BLaER1 (cell line): ENCODE results near the gene IFFO2.

ENCODE experiments used
- H3K27ac ChIP-seq: shearing (Covaris generic); formaldehyde crosslinking; 2 replicates; pipeline ENCODE4 v1.8.1; 2022
- H3K27me3 ChIP-seq: shearing (Covaris generic); formaldehyde crosslinking; 2 replicates; pipeline ENCODE4 v1.8.1; 2022
- H3K36me3 ChIP-seq: shearing (Covaris generic); formaldehyde crosslinking; 2 replicates; pipeline ENCODE4 v1.8.1; 2022
- H3K4me1 ChIP-seq: shearing (Covaris generic); formaldehyde crosslinking; 2 replicates; pipeline ENCODE4 v1.8.1; 2022
- H3K4me2 ChIP-seq: shearing (Covaris generic); formaldehyde crosslinking; 2 replicates; pipeline ENCODE4 v1.8.1; 2022
- H3K4me3 ChIP-seq: shearing (Covaris generic); formaldehyde crosslinking; 2 replicates; pipeline ENCODE4 v1.8.1; 2022
- H3K9ac ChIP-seq: shearing (Covaris generic); formaldehyde crosslinking; 2 replicates; pipeline ENCODE4 v1.8.1; 2022
- H3K9me3 ChIP-seq: shearing (Covaris generic); formaldehyde crosslinking; 2 replicates; pipeline ENCODE4 v1.8.1; 2022
- H4K20me1 ChIP-seq: shearing (Covaris generic); formaldehyde crosslinking; 2 replicates; pipeline ENCODE4 v1.8.1; 2022
- Cebpa-rat ChIP-seq: shearing (Covaris generic); IDR thresholded peaks from 2 replicates; pipeline ENCODE4 v1.8.1; 2022

The IFFO2 gene

GRCh38 chr1:18973446-18973955, 17.0 kb upstream of the IFFO2 start:
- no peak for TF ChIP-seq Cebpa-rat
- Histone ChIP-seq H3K36me3 (no peaks in the 10 kb centered on the region), H3K9me3 (no peaks in the 10 kb centered on the region), H3K4me3 (no peak overlapping the region), H3K9ac (no peak overlapping the region), H3K27me3 (no peaks in the 10 kb centered on the region), H3K4me1 (peaks cover 14% of the 10 kb centered on the region), H4K20me1 (no peaks in the 10 kb centered on the region), H3K27ac (no peak overlapping the region), H3K4me2 (0 out of 2 replicates have a peak overlapping the region, but pooled peaks have one; percentile 28)

GRCh38 chr1:18972991-18973390, 16.5 kb upstream of the IFFO2 start:
- H3K36me3 ChIP-seq: no peaks in the 10 kb centered on the region
- H3K9me3 ChIP-seq: no peaks in the 10 kb centered on the region
- peaks cover 14% of the 10 kb centered on the region for H3K4me1 ChIP-seq
- H3K27ac ChIP-seq: no peak overlapping the region
- no peak for TF ChIP-seq Cebpa-rat
- H3K4me2 ChIP-seq: peak overlapping the region; percentile 28
- no peak overlapping the region for H3K9ac ChIP-seq
- no peaks in the 10 kb centered on the region for H3K27me3 ChIP-seq
- no peaks in the 10 kb centered on the region for H4K20me1 ChIP-seq
- H3K4me3 ChIP-seq: no peak overlapping the region

GRCh38 chr1:18972531-18972930, 16.1 kb upstream of the IFFO2 start:
- H3K4me2 ChIP-seq: peak overlapping the region; percentile 28
- no peak overlapping the region for H3K4me3 ChIP-seq
- no peaks in the 10 kb centered on the region for H3K27me3 ChIP-seq
- no peaks in the 10 kb centered on the region for H3K9me3 ChIP-seq
- no peak overlapping the region for H3K27ac ChIP-seq
- H3K36me3 ChIP-seq: no peaks in the 10 kb centered on the region
- H4K20me1 ChIP-seq: no peaks in the 10 kb centered on the region
- 0 out of 2 replicates have a peak overlapping the region, but pooled peaks have one; percentile 28 for H3K9ac ChIP-seq
- H3K4me1 ChIP-seq: peaks cover 14% of the 10 kb centered on the region
- TF ChIP-seq Cebpa-rat: no peak

GRCh38 chr1:18970762-18971161, 14.3 kb upstream of the IFFO2 start:
- Histone ChIP-seq H3K9me3 (no peaks in the 10 kb centered on the region), H3K9ac (no peak overlapping the region), H3K4me1 (peaks cover 14% of the 10 kb centered on the region), H3K27ac (no peak overlapping the region), H3K27me3 (no peaks in the 10 kb centered on the region), H3K36me3 (no peaks in the 10 kb centered on the region), H3K4me2 (no peak overlapping the region), H3K4me3 (no peak overlapping the region), H4K20me1 (no peaks in the 10 kb centered on the region)
- no peak for TF ChIP-seq Cebpa-rat

- Histone ChIP-seq H4K20me1 (no peaks in the 10 kb centered on the region), H3K27me3 (no peaks in the 10 kb centered on the region), H3K9ac (no peak overlapping the region), H3K36me3 (no peaks in the 10 kb centered on the region), H3K4me1 (peaks cover 14% of the 10 kb centered on the region), H3K4me3 (no peak overlapping the region), H3K9me3 (no peaks in the 10 kb centered on the region), H3K4me2 (no peak overlapping the region), H3K27ac (no peak overlapping the region)
- no peak for TF ChIP-seq Cebpa-rat
Measured at GRCh38 chr1:18970358-18970757, 13.9 kb upstream of the IFFO2 start.

- no peak for TF ChIP-seq Cebpa-rat
- Histone ChIP-seq H3K27ac (no peak overlapping the region), H3K27me3 (no peaks in the 10 kb centered on the region), H4K20me1 (no peaks in the 10 kb centered on the region), H3K9me3 (no peaks in the 10 kb centered on the region), H3K4me1 (peaks cover 2% of the 10 kb centered on the region), H3K4me2 (no peak overlapping the region), H3K36me3 (no peaks in the 10 kb centered on the region), H3K4me3 (no peak overlapping the region), H3K9ac (no peak overlapping the region)
Measured at GRCh38 chr1:18967066-18967690, 10.7 kb upstream of the IFFO2 start.

- H3K4me2 ChIP-seq: no peak overlapping the region
- no peaks in the 10 kb centered on the region for H3K4me1 ChIP-seq
- H4K20me1 ChIP-seq: no peaks in the 10 kb centered on the region
- no peaks in the 10 kb centered on the region for H3K36me3 ChIP-seq
- no peak overlapping the region for H3K27ac ChIP-seq
- no peak overlapping the region for H3K4me3 ChIP-seq
- no peaks in the 10 kb centered on the region for H3K27me3 ChIP-seq
- H3K9ac ChIP-seq: no peak overlapping the region
- TF ChIP-seq Cebpa-rat: no peak
- H3K9me3 ChIP-seq: no peaks in the 10 kb centered on the region
Measured at GRCh38 chr1:18965206-18966173, 9.0 kb upstream of the IFFO2 start.

- H3K36me3 ChIP-seq: no peaks in the 10 kb centered on the region
- H3K9me3 ChIP-seq: no peaks in the 10 kb centered on the region
- H4K20me1 ChIP-seq: no peaks in the 10 kb centered on the region
- no peak overlapping the region for H3K4me2 ChIP-seq
- no peak overlapping the region for H3K9ac ChIP-seq
- H3K4me3 ChIP-seq: no peak overlapping the region
- no peak for TF ChIP-seq Cebpa-rat
- no peak overlapping the region for H3K27ac ChIP-seq
- no peaks in the 10 kb centered on the region for H3K4me1 ChIP-seq
- H3K27me3 ChIP-seq: no peaks in the 10 kb centered on the region
Measured at GRCh38 chr1:18963968-18964367, 7.5 kb upstream of the IFFO2 start.

GRCh38 chr1:18962855-18963737, 6.6 kb upstream of the IFFO2 start:
- no peaks in the 10 kb centered on the region for H3K9me3 ChIP-seq
- no peak for TF ChIP-seq Cebpa-rat
- H4K20me1 ChIP-seq: no peaks in the 10 kb centered on the region
- no peaks in the 10 kb centered on the region for H3K27me3 ChIP-seq
- H3K4me1 ChIP-seq: peaks cover 4% of the 10 kb centered on the region
- no peak overlapping the region for H3K27ac ChIP-seq
- no peak overlapping the region for H3K9ac ChIP-seq
- no peak overlapping the region for H3K4me2 ChIP-seq
- no peaks in the 10 kb centered on the region for H3K36me3 ChIP-seq
- H3K4me3 ChIP-seq: no peak overlapping the region
